Measurements from ENCODE around the gene SAA4.

SAA4 gene

GRCh38 chr11:18230859-18231258, 5.7 kb downstream of the SAA4 start:
- no peaks in the 10 kb centered on the region for H3K36me3 ChIP-seq (ENCODE audit: control insufficient read depth in 2 of 2, insufficient read depth in 1 of 2, low read length in 2 of 2)
- no peaks in the 10 kb centered on the region for H3K9me3 ChIP-seq (ENCODE audit: control insufficient read depth, insufficient read depth, low read depth, low read length)
- H3K4me3 ChIP-seq (ENCODE audit: low read depth, low read length) = no peak overlapping the region
- H3K27ac ChIP-seq (ENCODE audit: extremely low read depth, low read depth, low read length) = no peak overlapping the region
- POLR2A ChIA-PET = no interaction called here
- TF ChIP-seq ZNF391 (tag by site-specific recombination; IDR thresholded peaks at IDR 0.05; ENCODE audit: borderline replicate concordance, low read depth) = no peak
- no peak for TF ChIP-seq ZNF302 (tag by site-specific recombination; IDR thresholded peaks at IDR 0.05; ENCODE audit: low read depth)
- no peak for TF ChIP-seq OVOL3 (tag by site-specific recombination; IDR thresholded peaks at IDR 0.05)
- no peak for TF ChIP-seq ZNF292 (tag by site-specific recombination; IDR thresholded peaks at IDR 0.05; ENCODE audit: borderline replicate concordance, low read depth)
- TF ChIP-seq ZNF133 (tag by site-specific recombination; IDR thresholded peaks at IDR 0.05) = no peak
- TF ChIP-seq HIC1 (tag by site-specific recombination; IDR thresholded peaks at IDR 0.05) = no peak
- TF ChIP-seq ZNF274 (IDR thresholded peaks at IDR 0.05; ENCODE audit: low read length) = no peak
- TF ChIP-seq ZNF274 (tag by site-specific recombination; IDR thresholded peaks at IDR 0.05; ENCODE audit: borderline replicate concordance) = no peak
- TF ChIP-seq ZNF132 (tag by site-specific recombination; IDR thresholded peaks at IDR 0.05; ENCODE audit: borderline replicate concordance) = no peak
- no peak for TF ChIP-seq ZNF561 (tag by site-specific recombination; IDR thresholded peaks at IDR 0.05; ENCODE audit: borderline replicate concordance)
- TF ChIP-seq ZNF239 (tag by site-specific recombination; IDR thresholded peaks at IDR 0.05) = no peak
- no peak for TF ChIP-seq ZNF266 (tag by site-specific recombination; IDR thresholded peaks at IDR 0.05; ENCODE audit: low read depth)
- no peak for TF ChIP-seq ZNF341 (tag by site-specific recombination; IDR thresholded peaks at IDR 0.05; ENCODE audit: low read depth)
- TF ChIP-seq ZFP3 (tag by site-specific recombination; IDR thresholded peaks at IDR 0.05; ENCODE audit: low read depth) = no peak
- no peak for TF ChIP-seq AEBP2 (tag by site-specific recombination; IDR thresholded peaks at IDR 0.05; ENCODE audit: borderline replicate concordance)
- TF ChIP-seq ZNF18 (tag by site-specific recombination; IDR thresholded peaks at IDR 0.05) = no peak
- TF ChIP-seq ZNF155 (tag by site-specific recombination; IDR thresholded peaks at IDR 0.05) = no peak
- TF ChIP-seq ZNF558 (tag by site-specific recombination; IDR thresholded peaks at IDR 0.05) = no peak
- H3K4me1 ChIP-seq (ENCODE audit: control insufficient read depth, insufficient read depth, low read length) = no peaks in the 10 kb centered on the region
- CTCF ChIA-PET = interaction anchor here (1.7 kb wide), 1 partner anchor 13 kb away, joined by 13 read pairs; no protein-coding TSS in a partner anchor

- H3K9me3 ChIP-seq (ENCODE audit: control insufficient read depth, insufficient read depth, low read depth, low read length) = no peaks in the 10 kb centered on the region
- CTCF ChIA-PET = interaction anchor here (0.9 to 1.1 kb wide), 2 partner anchors 14 to 114 kb away, joined by 3 read pairs; no protein-coding TSS in a partner anchor
- H3K4me1 ChIP-seq (ENCODE audit: control insufficient read depth, insufficient read depth, low read length) = no peaks in the 10 kb centered on the region
- no peak overlapping the region for H3K4me3 ChIP-seq (ENCODE audit: low read depth, low read length)
- no peaks in the 10 kb centered on the region for H3K36me3 ChIP-seq (ENCODE audit: control insufficient read depth in 2 of 2, insufficient read depth in 1 of 2, low read length in 2 of 2)
- POLR2A ChIA-PET = no interaction called here
- H3K27ac ChIP-seq (ENCODE audit: extremely low read depth, low read depth, low read length) = no peak overlapping the region
- TF ChIP-seq GFI1B (tag by site-specific recombination; IDR thresholded peaks at IDR 0.05) = no peak
- TF ChIP-seq REPIN1 (tag by site-specific recombination; IDR thresholded peaks at IDR 0.05; ENCODE audit: low read depth) = no peak
- no peak for TF ChIP-seq ZSCAN18 (tag by site-specific recombination; IDR thresholded peaks at IDR 0.05)
- no peak for TF ChIP-seq ZEB2 (tag by site-specific recombination; IDR thresholded peaks at IDR 0.05)
- no peak for TF ChIP-seq ZNF473 (tag by site-specific recombination; IDR thresholded peaks at IDR 0.05)
- no peak for TF ChIP-seq ZNF138 (tag by site-specific recombination; IDR thresholded peaks at IDR 0.05; ENCODE audit: borderline replicate concordance)
- TF ChIP-seq ZNF704 (tag by site-specific recombination; IDR thresholded peaks at IDR 0.05) = no peak
- TF ChIP-seq ZIC2 (tag by site-specific recombination; IDR thresholded peaks at IDR 0.05) = no peak
- no peak for TF ChIP-seq YY1 (tag by site-specific recombination; IDR thresholded peaks at IDR 0.05)
- TF ChIP-seq RBAK (tag by site-specific recombination; IDR thresholded peaks at IDR 0.05) = no peak
- no peak for TF ChIP-seq ZNF514 (tag by site-specific recombination; IDR thresholded peaks at IDR 0.05)
- no peak for TF ChIP-seq IKZF3 (tag by site-specific recombination; IDR thresholded peaks at IDR 0.05)
- no peak for TF ChIP-seq BCL11A (tag by site-specific recombination; IDR thresholded peaks at IDR 0.05; ENCODE audit: low read depth)
These were observed 7.1 kb downstream of the SAA4 start for GRCh38 chr11:18229501-18229900.

All from HEK293 (cell line).